Loucy (cell line): Measurements from ENCODE around the gene OSGIN1.

Source experiments
- H2AFZ ChIP-seq: fragments of 200-600 bp; sonication (generic); 2 replicates; pipeline ENCODE4 v1.6.0; 2016; ENCODE audit warnings: antibody characterized with exemption, mild to moderate bottlenecking, low read length, moderate library complexity
- H3F3A ChIP-seq: fragments of 200-600 bp; 2 replicates; pipeline ENCODE4 v1.6.0; 2016; ENCODE audit warnings: antibody characterized with exemption, low read depth, mild to moderate bottlenecking
- H3K27me3 ChIP-seq: fragments of 200-600 bp; sonication (generic); 2 replicates; pipeline ENCODE4 v1.6.1; 2014; ENCODE audit warnings: low read length, mild to moderate bottlenecking; ENCODE audit not compliant: insufficient read depth, poor library complexity, severe bottlenecking
- H3K36me3 ChIP-seq: fragments of 200-600 bp; sonication (generic); 2 replicates; pipeline ENCODE4 v1.6.1; 2016; ENCODE audit warnings: low read length; ENCODE audit not compliant: insufficient read depth
- H3K4me1 ChIP-seq: fragments of 200-600 bp; sonication (generic); 2 replicates; pipeline ENCODE4 v1.5.1; 2014; ENCODE audit warnings: low read length, mild to moderate bottlenecking; ENCODE audit not compliant: insufficient read depth, poor library complexity, severe bottlenecking
- H3K4me2 ChIP-seq: fragments of 200-600 bp; sonication (generic); 2 replicates; pipeline ENCODE4 v1.6.0; 2014; ENCODE audit warnings: antibody characterized with exemption, low read length, low read depth, mild to moderate bottlenecking; ENCODE audit not compliant: poor library complexity, severe bottlenecking
- H3K4me3 ChIP-seq: fragments of 200-600 bp; sonication (generic); 2 replicates; pipeline ENCODE4 v1.5.1; 2014; ENCODE audit warnings: low read length, mild to moderate bottlenecking, mixed read lengths; ENCODE audit not compliant: poor library complexity, severe bottlenecking
- H3K79me2 ChIP-seq: fragments of 200-600 bp; sonication (generic); 2 replicates; pipeline ENCODE4 v1.6.1; 2014; ENCODE audit warnings: low read length; ENCODE audit not compliant: insufficient read depth
- H3K9ac ChIP-seq: fragments of 200-600 bp; sonication (generic); 2 replicates; pipeline ENCODE4 v1.6.0; 2014; ENCODE audit warnings: mild to moderate bottlenecking, low read depth, low read length, moderate library complexity; ENCODE audit not compliant: poor library complexity, severe bottlenecking
- H3K9me2 ChIP-seq: fragments of 200-600 bp; sonication (generic); replicated peaks from 2 replicates; pipeline ENCODE4 v1.6.1; 2016; ENCODE audit warnings: low read depth, low read length, mixed read lengths
- H3K9me3 ChIP-seq: fragments of 200-600 bp; sonication (generic); 2 replicates; pipeline ENCODE4 v1.6.1; 2014; ENCODE audit warnings: mild to moderate bottlenecking, antibody characterized with exemption, low read length, low read depth; ENCODE audit not compliant: insufficient read depth
- H4K20me1 ChIP-seq: fragments of 200-600 bp; sonication (generic); 2 replicates; pipeline ENCODE4 v1.6.0; 2014; ENCODE audit warnings: antibody characterized with exemption, low read length, mild to moderate bottlenecking; ENCODE audit not compliant: insufficient read depth, poor library complexity, severe bottlenecking
- EZH2phosphoT487 ChIP-seq: fragments of 200-600 bp; IDR thresholded peaks from 2 replicates; pipeline ENCODE4 v1.6.1; 2018; ENCODE audit warnings: antibody characterized with exemption, mild to moderate bottlenecking, moderate library complexity, borderline replicate concordance
- TF ChIP-seq, protein P1 (sequence below): fragments of 200-600 bp; sonication (generic); conservative IDR thresholded peaks from 2 replicates; pipeline ENCODE4 v1.5.1; 2014; ENCODE audit warnings: mild to moderate bottlenecking, antibody characterized with exemption, low read length

OSGIN1 gene

DNA sequence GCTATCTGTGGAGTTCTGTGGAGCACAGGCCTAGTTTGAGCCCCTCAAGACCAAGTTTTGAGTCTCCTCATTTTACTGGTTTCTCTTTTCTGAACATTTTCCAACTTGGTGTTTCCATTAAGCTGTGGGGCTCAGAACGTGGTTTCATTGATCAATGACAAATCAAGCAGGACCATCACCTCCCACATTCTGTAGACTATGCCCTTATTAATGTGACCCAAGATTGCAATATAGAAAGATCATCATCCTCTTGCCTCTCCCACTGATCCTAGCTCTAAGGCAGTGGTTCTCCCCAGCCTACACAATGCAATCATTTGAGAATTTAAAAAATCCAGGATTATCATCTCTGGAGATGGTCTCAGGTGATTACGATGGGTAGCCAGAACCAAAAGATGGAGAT lies 15.8 kb upstream of the OSGIN1 start:
- H3K4me1 ChIP-seq, result no peaks in the 10 kb centered on the region
- H4K20me1 ChIP-seq, result no peaks in the 10 kb centered on the region
- H3K9ac ChIP-seq, result no peak overlapping the region
- H3K36me3 ChIP-seq, result no peaks in the 10 kb centered on the region
- no peaks in the 10 kb centered on the region for H3K9me2 ChIP-seq
- TF ChIP-seq, protein P1, sequence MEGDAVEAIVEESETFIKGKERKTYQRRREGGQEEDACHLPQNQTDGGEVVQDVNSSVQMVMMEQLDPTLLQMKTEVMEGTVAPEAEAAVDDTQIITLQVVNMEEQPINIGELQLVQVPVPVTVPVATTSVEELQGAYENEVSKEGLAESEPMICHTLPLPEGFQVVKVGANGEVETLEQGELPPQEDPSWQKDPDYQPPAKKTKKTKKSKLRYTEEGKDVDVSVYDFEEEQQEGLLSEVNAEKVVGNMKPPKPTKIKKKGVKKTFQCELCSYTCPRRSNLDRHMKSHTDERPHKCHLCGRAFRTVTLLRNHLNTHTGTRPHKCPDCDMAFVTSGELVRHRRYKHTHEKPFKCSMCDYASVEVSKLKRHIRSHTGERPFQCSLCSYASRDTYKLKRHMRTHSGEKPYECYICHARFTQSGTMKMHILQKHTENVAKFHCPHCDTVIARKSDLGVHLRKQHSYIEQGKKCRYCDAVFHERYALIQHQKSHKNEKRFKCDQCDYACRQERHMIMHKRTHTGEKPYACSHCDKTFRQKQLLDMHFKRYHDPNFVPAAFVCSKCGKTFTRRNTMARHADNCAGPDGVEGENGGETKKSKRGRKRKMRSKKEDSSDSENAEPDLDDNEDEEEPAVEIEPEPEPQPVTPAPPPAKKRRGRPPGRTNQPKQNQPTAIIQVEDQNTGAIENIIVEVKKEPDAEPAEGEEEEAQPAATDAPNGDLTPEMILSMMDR, result no peak
- no peak for TF ChIP-seq EZH2phosphoT487
- H3K9me3 ChIP-seq, result no peaks in the 10 kb centered on the region
- H3K4me3 ChIP-seq, result no peak overlapping the region
- no peak overlapping the region for H2AFZ ChIP-seq
- H3K4me2 ChIP-seq, result no peak overlapping the region
- no peaks in the 10 kb centered on the region for H3K79me2 ChIP-seq
- no peaks in the 10 kb centered on the region for H3K27me3 ChIP-seq
- no peaks in the 10 kb centered on the region for H3F3A ChIP-seq

DNA sequence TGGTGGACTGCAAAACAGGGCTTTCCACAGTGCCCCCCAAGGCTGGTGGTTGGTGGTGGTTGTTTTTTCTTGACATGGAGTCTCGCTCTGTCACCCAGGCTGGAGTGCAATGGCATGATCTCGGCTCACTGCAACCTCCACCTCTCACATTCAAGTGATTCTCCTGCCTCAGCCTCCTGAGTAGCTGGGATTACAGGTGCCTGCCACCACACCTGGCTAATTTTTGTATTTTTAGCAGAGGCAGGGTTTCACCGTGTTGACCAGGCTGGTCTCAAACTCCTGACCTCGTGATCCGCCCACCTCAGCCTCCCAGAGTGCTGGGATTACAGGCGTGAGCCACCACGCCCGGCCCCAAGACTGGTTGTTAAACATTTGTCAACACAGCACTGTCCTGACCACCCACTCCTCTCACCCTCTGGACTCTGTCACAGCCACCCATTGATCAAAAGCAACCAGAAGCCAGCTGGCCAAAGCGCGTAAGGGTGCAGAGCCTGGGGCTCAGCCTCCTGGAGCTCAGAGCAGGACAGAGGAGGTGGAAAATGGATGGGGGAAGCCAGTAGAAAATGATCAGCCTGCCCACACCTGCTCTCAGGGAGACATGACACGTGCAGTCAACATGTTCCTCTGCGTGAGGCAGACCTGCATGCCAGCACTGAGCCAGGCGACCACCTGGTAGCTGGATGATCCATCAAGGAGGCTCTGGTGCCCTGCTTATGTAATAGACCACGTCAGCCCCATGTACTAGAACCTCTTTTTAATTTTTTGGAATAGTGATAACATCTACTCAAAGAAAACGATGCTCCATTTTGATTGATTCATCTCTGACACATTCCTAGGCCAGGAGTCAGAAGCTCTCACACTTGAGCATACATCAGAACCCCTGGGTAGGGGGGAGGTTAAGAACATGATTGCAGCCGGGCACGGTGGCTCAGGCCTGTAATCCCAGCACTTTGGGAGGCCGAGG lies 14.8 kb upstream of the OSGIN1 start:
- Histone ChIP-seq H3F3A (no peaks in the 10 kb centered on the region), H3K9ac (no peak overlapping the region), H3K4me2 (no peak overlapping the region), H4K20me1 (no peaks in the 10 kb centered on the region), H3K9me3 (no peaks in the 10 kb centered on the region), H3K4me3 (no peak overlapping the region), H3K36me3 (no peaks in the 10 kb centered on the region), H3K4me1 (no peaks in the 10 kb centered on the region), H2AFZ (no peak overlapping the region), H3K9me2 (no peaks in the 10 kb centered on the region), H3K79me2 (no peaks in the 10 kb centered on the region), H3K27me3 (no peaks in the 10 kb centered on the region)
- TF ChIP-seq, protein P1, result no peak
- TF ChIP-seq EZH2phosphoT487, result no peak

DNA sequence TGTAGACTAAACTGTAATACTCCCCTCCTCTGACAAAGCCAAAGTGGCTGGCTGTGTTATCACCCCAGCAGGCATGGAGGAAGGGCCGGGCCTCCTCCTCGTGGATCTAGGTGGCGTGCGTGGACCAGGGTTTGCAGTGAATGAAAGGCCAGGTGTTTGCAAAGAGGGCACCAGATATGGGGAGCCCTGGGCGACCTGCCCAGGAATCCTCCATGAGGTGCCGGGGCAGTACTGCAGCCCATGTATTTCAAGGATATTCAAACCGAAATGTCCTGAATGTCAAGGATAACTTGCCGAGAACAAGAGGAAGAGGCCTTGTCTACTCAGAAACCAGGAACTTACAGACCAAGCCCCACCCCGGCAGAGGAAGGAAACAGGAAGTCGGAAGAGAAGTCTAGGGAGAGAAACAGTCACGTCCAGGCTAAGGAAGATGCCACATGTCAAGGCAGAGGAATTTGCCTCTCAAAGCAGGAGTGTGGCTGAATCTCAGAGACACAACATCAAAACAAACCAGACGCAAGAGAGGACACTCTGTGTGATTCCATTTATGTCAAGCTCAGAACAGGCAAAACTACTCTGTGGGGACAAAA lies 13.7 kb upstream of the OSGIN1 start:
- no peaks in the 10 kb centered on the region for H3K36me3 ChIP-seq
- H3K9me2 ChIP-seq, result no peaks in the 10 kb centered on the region
- no peak for TF ChIP-seq EZH2phosphoT487
- TF ChIP-seq, protein P1, result no peak

More for the DNA sequence above, 13.7 kb upstream of the OSGIN1 start:
- H3K27me3 ChIP-seq, result no peaks in the 10 kb centered on the region
- H3K79me2 ChIP-seq, result no peaks in the 10 kb centered on the region
- no peak overlapping the region for H3K4me2 ChIP-seq
- no peaks in the 10 kb centered on the region for H4K20me1 ChIP-seq
- no peaks in the 10 kb centered on the region for H3K9me3 ChIP-seq
- no peaks in the 10 kb centered on the region for H3F3A ChIP-seq
- no peak overlapping the region for H3K9ac ChIP-seq
- no peaks in the 10 kb centered on the region for H3K4me1 ChIP-seq
- no peak overlapping the region for H2AFZ ChIP-seq
- no peak overlapping the region for H3K4me3 ChIP-seq
